B cell (primary cell): ENCODE results near the gene UBL3. TPM values are rescaled to one million over a fixed set of nuclear protein-coding genes. Genes with fewer than 3 reads are reported as not detected.
A peak's percentile ranks its signal among the peaks of the same experiment; 100 is the strongest.

ENCODE experiments used
- ATAC-seq: fragments of 200-7000 bp; cut with Tn5 transposase; one replicate; pipeline ENCODE4 v1.10.0; 2021; ENCODE audit warnings: low read depth, mild to moderate bottlenecking, moderate number of reproducible peaks, moderate library complexity
- CTCF ChIA-PET: fragments of 350-600 bp; sonication (Branson Sonifier 250); formaldehyde crosslinking; loops from one replicate; lab custom pipeline; 2021; ENCODE audit warnings: antibody characterized with exemption, inconsistent platforms; lab: Charles Lee
- POLR2A ChIA-PET: fragments of 350-600 bp; sonication (Branson Sonifier 250); formaldehyde crosslinking; loops from one replicate; lab custom pipeline; 2021; ENCODE audit warnings: antibody characterized with exemption; lab: Charles Lee
- DNase-seq: peaks from one replicate; pipeline ENCODE4 v3.0.0; 2013
- H2AFZ ChIP-seq: 2 replicates; pipeline ENCODE4 v1.6.1; 2012; ENCODE audit warnings: mild to moderate bottlenecking, low read depth, low read length; ENCODE audit not compliant: insufficient read depth, poor library complexity, severe bottlenecking
- H3K27ac ChIP-seq, 2 donors: 1 replicate in 1 of 2; 2 replicates in 1 of 2; pipeline ENCODE4 v1.5.1; 2012 to 2013; ENCODE audit warnings: low read length in 2 of 2, mild to moderate bottlenecking in 2 of 2, moderate library complexity in 1 of 2
- H3K27me3 ChIP-seq, 4 experiments: fragments of 200-600 bp in 1 of 4; sonication (generic) in 1 of 4; replicated peaks in 1 of 4; 1 replicate in 2 of 4; 2 replicates in 2 of 4; pipeline versions ENCODE4 v1.6.1 to v1.7.0; 2013 to 2016; ENCODE audit warnings: low read length in 3 of 4, mild to moderate bottlenecking in 2 of 4, mixed read lengths in 1 of 4, moderate library complexity in 1 of 4; ENCODE audit not compliant: insufficient read depth in 4 of 4, control insufficient read depth in 3 of 4; ENCODE audit errors: control extremely low read depth in 1 of 4
- H3K36me3 ChIP-seq, 2 experiments: replicated peaks in 1 of 2; 1 replicate in 1 of 2; 2 replicates in 1 of 2; pipeline versions ENCODE4 v1.6.1 to v1.7.1; 2013; ENCODE audit warnings: low read length in 1 of 2; ENCODE audit not compliant: insufficient read depth in 2 of 2, control insufficient read depth in 1 of 2; ENCODE audit errors: control extremely low read depth in 1 of 2, extremely low read depth in 1 of 2
- H3K4me1 ChIP-seq, 2 donors: fragments of 200-600 bp in 1 of 2; sonication (generic) in 1 of 2; 1 replicate in 1 of 2; 2 replicates in 1 of 2; pipeline versions ENCODE4 v1.5.1 to v1.6.1; 2013 to 2017; ENCODE audit warnings: low read length in 2 of 2; ENCODE audit not compliant: control insufficient read depth in 2 of 2, insufficient read depth in 2 of 2
- H3K4me2 ChIP-seq: replicated peaks from 2 replicates; pipeline ENCODE3; 2012; ENCODE audit warnings: mild to moderate bottlenecking, low read depth, low read length; ENCODE audit not compliant: poor library complexity, severe bottlenecking
- H3K4me3 ChIP-seq, 5 experiments: fragments of 200-600 bp in 1 of 5; sonication (generic) in 1 of 5; 1 replicate in 3 of 5; 2 replicates in 2 of 5; pipeline versions ENCODE4 v1.5.1 to v1.7.0; 2011 to 2016; ENCODE audit warnings: low read length in 4 of 5, mild to moderate bottlenecking in 4 of 5, low read depth in 2 of 5, control low read depth in 1 of 5, moderate library complexity in 1 of 5; ENCODE audit not compliant: insufficient read depth in 1 of 5; ENCODE audit errors: control extremely low read depth in 1 of 5, extremely low read depth in 1 of 5
- H3K79me2 ChIP-seq: fragments of 200-600 bp; sonication (generic); one replicate; pipeline ENCODE4 v1.6.0; 2016; ENCODE audit warnings: low read length; ENCODE audit not compliant: control insufficient read depth, insufficient read depth
- H3K9ac ChIP-seq: fragments of 200-600 bp; sonication (generic); 2 replicates; pipeline ENCODE4 v1.6.1; 2017; ENCODE audit warnings: mild to moderate bottlenecking, low read length, moderate library complexity
- H3K9me3 ChIP-seq, 3 donors: one replicate each; pipeline versions ENCODE4 v1.6.1 to v1.7.1; 2013; ENCODE audit warnings: low read length in 2 of 3; ENCODE audit not compliant: control insufficient read depth in 2 of 3, insufficient read depth in 1 of 3; ENCODE audit errors: control extremely low read depth in 1 of 3
- H4K20me1 ChIP-seq: 2 replicates; pipeline ENCODE4 v1.6.0; 2012; ENCODE audit warnings: mild to moderate bottlenecking, low read length; ENCODE audit not compliant: insufficient read depth, control insufficient read depth, poor library complexity, severe bottlenecking
- H3K27ac Mint-ChIP-seq: one replicate; pipeline ENCODE4 v1.8.0; 2021; ENCODE audit warnings: mixed read lengths
- H3K27me3 Mint-ChIP-seq: one replicate; pipeline ENCODE4 v1.8.0; 2021; ENCODE audit warnings: mixed read lengths
- H3K4me1 Mint-ChIP-seq: one replicate; pipeline ENCODE4 v1.8.0; 2021; ENCODE audit warnings: mixed read lengths
- H3K4me3 Mint-ChIP-seq: one replicate; pipeline ENCODE4 v1.8.0; 2021; ENCODE audit warnings: mixed read lengths
- H3K9me3 Mint-ChIP-seq: one replicate; pipeline ENCODE4 v1.8.0; 2022; ENCODE audit warnings: mixed read lengths; ENCODE audit not compliant: insufficient read depth
- EZH2 ChIP-seq: IDR thresholded peaks from 2 replicates; pipeline ENCODE4 v1.6.1; 2012; ENCODE audit warnings: borderline replicate concordance, low read depth, mild to moderate bottlenecking, moderate library complexity, low read length; ENCODE audit not compliant: insufficient read depth, poor library complexity, severe bottlenecking
- WGBS: methylation state at CpG from one replicate; pipeline ENCODE4 v1.1.5; 2013; ENCODE audit warnings: missing lambda C conversion rate; ENCODE audit not compliant: insufficient coverage; 5-methylcytosine and 5-hydroxymethylcytosine counted together
- intact Hi-C: fragments of 100-400 bp; cut with micrococcal nuclease; formaldehyde crosslinking; loops from one replicate; pipeline ENCODE4 v1.10.0; 2022
- polyA plus RNA-seq: library from polyadenylated mRNA; depleted of rRNA; stranded (reverse); fragments of >200 nt; gene quantifications from 2 replicates; pipeline ENCODE4 v1.2.3, GENCODE V29; 2012
- total RNA-seq, 2 donors: library from RNA; stranded (reverse); fragments of 120-200 nt in 1 of 2; gene quantifications; 1 replicate in 1 of 2; 2 replicates in 1 of 2; pipeline versions ENCODE4 v1.2.3 to v1.2.4, GENCODE V29; 2013 to 2022
- TF ChIP-seq, protein P1 (sequence below): fragments of 200-600 bp; IDR thresholded peaks from one replicate; pipeline ENCODE4 v1.8.0; 2022; ENCODE audit warnings: antibody characterized with exemption, mild to moderate bottlenecking

The UBL3 gene
- total and polyA plus RNA-seq, 2 donors (not counting 1 experiment from before 2014, with no cell fraction given) = 7.3 to 27.9 TPM

GRCh38 chr13:29840585-29840984 lies 9.8 kb downstream of the UBL3 start:
- H3K9ac ChIP-seq = no peak overlapping the region
- no peaks in the 10 kb centered on the region for H3K9me3 ChIP-seq
- H3K4me2 ChIP-seq = no peak overlapping the region
- peaks cover 6 to 22% of the 10 kb centered on the region in 2 donors for H3K4me1 ChIP-seq
- H3K27me3 ChIP-seq = no peaks in the 10 kb centered on the region
- ChIA-PET POLR2A (no interaction called here), CTCF (no interaction called here)
- peaks cover 60% of the 10 kb centered on the region for H3K4me1 Mint-ChIP-seq
- no CpG with 5 or more reads among the region's 3 CpGs for WGBS
- DNase-seq (no peak), ATAC-seq (no peak)
- no peaks in the 10 kb centered on the region for H3K36me3 ChIP-seq
- H3K9me3 Mint-ChIP-seq = no peaks in the 10 kb centered on the region
- H3K4me3 ChIP-seq = no peak overlapping the region
- H3K27ac Mint-ChIP-seq = no peak overlapping the region
- no peak for TF ChIP-seq EZH2
- TF ChIP-seq, protein P1, sequence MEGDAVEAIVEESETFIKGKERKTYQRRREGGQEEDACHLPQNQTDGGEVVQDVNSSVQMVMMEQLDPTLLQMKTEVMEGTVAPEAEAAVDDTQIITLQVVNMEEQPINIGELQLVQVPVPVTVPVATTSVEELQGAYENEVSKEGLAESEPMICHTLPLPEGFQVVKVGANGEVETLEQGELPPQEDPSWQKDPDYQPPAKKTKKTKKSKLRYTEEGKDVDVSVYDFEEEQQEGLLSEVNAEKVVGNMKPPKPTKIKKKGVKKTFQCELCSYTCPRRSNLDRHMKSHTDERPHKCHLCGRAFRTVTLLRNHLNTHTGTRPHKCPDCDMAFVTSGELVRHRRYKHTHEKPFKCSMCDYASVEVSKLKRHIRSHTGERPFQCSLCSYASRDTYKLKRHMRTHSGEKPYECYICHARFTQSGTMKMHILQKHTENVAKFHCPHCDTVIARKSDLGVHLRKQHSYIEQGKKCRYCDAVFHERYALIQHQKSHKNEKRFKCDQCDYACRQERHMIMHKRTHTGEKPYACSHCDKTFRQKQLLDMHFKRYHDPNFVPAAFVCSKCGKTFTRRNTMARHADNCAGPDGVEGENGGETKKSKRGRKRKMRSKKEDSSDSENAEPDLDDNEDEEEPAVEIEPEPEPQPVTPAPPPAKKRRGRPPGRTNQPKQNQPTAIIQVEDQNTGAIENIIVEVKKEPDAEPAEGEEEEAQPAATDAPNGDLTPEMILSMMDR = no peak
- no peak overlapping the region for H3K27ac ChIP-seq
- intact Hi-C loops = loop anchor here (10.0 kb wide), 2 partner anchors 336 to 904 kb away; no protein-coding TSS in a partner anchor
- peaks cover 45% of the 10 kb centered on the region for H4K20me1 ChIP-seq
- H3K27me3 Mint-ChIP-seq = no peaks in the 10 kb centered on the region
- H3K79me2 ChIP-seq = peaks cover 91% of the 10 kb centered on the region
- no peak overlapping the region for H3K4me3 Mint-ChIP-seq
- no peak overlapping the region for H2AFZ ChIP-seq

- Histone ChIP-seq H3K9ac (no peak overlapping the region), H3K4me2 (no peak overlapping the region), H3K9me3 (no peaks in the 10 kb centered on the region), H3K27ac (no peak overlapping the region), H3K4me1 (peaks cover 11 to 12% of the 10 kb centered on the region in 2 donors), H3K27me3 (no peaks in the 10 kb centered on the region), H3K4me3 (no peak overlapping the region), H4K20me1 (peaks cover 53% of the 10 kb centered on the region), H2AFZ (no peak overlapping the region), H3K36me3 (no peaks in the 10 kb centered on the region), H3K79me2 (peaks cover 97% of the 10 kb centered on the region)
- H3K27ac Mint-ChIP-seq = no peak overlapping the region
- H3K27me3 Mint-ChIP-seq = no peaks in the 10 kb centered on the region
- DNase-seq = peak; percentile 34
- peak; percentile 68 for ATAC-seq
- WGBS = no CpG with 5 or more reads among the region's 9 CpGs
- H3K4me3 Mint-ChIP-seq = no peak overlapping the region
- POLR2A ChIA-PET = interaction anchor here (0.7 kb wide), 1 partner anchor 16 kb away, joined by 8 read pairs; no protein-coding TSS in a partner anchor
- intact Hi-C loops = no loop called here
- CTCF ChIA-PET = interaction anchor here (1.0 to 1.2 kb wide), 2 partner anchors 12 to 14 kb away, joined by 3 to 4 read pairs; no protein-coding TSS in a partner anchor
- no peak for TF ChIP-seq EZH2
- TF ChIP-seq, protein P1 = no peak
- H3K9me3 Mint-ChIP-seq = no peaks in the 10 kb centered on the region
- peaks cover 50% of the 10 kb centered on the region for H3K4me1 Mint-ChIP-seq
Measured at GRCh38 chr13:29835280-29836061, 14.9 kb downstream of the UBL3 start.
